Measurements from ENCODE around the gene ABHD17A. TPM values are rescaled to one million over a fixed set of nuclear protein-coding genes. Genes with fewer than 3 reads are reported as not detected.
A peak's percentile ranks its signal among the peaks of the same experiment; 100 is the strongest.

The ABHD17A gene
- total RNA-seq, 1 donor from 2014 or later: 60.4 TPM

GRCh38 chr19:1913781-1914577 is 28.7 kb upstream of the ABHD17A start:
- no peak for DNase-seq (ENCODE audit: extremely low spot score, unreplicated experiment)
- H3K36me3 Mint-ChIP-seq: peaks cover 4% of the 10 kb centered on the region
- H3K9me3 Mint-ChIP-seq: no peaks in the 10 kb centered on the region
- no peaks in the 10 kb centered on the region for H3K27me3 Mint-ChIP-seq
- no peak overlapping the region for H3K27ac Mint-ChIP-seq
- H3K4me3 Mint-ChIP-seq: no peak overlapping the region
- TF ChIP-seq, protein P1, sequence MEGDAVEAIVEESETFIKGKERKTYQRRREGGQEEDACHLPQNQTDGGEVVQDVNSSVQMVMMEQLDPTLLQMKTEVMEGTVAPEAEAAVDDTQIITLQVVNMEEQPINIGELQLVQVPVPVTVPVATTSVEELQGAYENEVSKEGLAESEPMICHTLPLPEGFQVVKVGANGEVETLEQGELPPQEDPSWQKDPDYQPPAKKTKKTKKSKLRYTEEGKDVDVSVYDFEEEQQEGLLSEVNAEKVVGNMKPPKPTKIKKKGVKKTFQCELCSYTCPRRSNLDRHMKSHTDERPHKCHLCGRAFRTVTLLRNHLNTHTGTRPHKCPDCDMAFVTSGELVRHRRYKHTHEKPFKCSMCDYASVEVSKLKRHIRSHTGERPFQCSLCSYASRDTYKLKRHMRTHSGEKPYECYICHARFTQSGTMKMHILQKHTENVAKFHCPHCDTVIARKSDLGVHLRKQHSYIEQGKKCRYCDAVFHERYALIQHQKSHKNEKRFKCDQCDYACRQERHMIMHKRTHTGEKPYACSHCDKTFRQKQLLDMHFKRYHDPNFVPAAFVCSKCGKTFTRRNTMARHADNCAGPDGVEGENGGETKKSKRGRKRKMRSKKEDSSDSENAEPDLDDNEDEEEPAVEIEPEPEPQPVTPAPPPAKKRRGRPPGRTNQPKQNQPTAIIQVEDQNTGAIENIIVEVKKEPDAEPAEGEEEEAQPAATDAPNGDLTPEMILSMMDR (conservative IDR thresholded peaks at IDR 0.05): no peak
- H3K4me1 Mint-ChIP-seq (ENCODE audit: unreplicated experiment): peaks cover 4% of the 10 kb centered on the region

DNA sequence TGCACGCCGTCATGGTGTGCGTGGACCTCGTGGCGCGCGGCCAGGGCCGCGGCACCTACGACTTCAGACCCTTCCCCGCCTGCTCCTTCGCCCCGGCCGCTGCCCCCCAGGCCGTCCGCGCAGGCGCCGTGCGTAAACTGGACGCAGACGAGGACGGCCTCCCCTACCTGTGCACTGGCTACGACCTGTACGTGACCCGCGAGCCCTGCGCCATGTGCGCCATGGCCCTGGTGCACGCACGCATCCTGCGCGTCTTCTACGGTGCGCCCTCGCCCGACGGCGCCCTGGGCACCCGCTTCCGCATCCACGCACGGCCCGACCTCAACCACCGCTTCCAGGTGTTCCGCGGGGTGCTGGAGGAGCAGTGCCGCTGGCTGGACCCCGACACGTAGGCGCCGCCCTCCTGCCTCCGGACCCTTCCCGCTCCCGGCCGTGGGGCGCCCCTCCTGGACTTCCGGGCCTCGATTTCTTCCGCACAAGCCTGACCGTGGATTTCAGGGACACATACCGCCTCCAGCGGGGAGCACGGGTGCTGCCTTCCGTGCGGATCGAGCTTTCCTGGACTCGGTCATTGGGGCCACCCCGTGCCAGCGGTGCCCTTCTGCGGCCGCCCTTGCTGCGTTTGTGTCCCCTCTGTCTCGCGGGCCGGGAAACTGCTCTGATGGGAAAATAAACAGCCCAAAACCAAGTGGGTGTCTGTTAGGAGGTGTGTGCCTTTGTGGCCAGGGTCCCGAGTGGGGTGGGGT is 27.6 kb upstream of the ABHD17A start:
- Mint-ChIP-seq H3K36me3 (peaks cover 4% of the 10 kb centered on the region), H3K27ac (no peak overlapping the region), H3K4me1 (ENCODE audit: unreplicated experiment) (peaks cover 4% of the 10 kb centered on the region), H3K9me3 (no peaks in the 10 kb centered on the region), H3K4me3 (no peak overlapping the region), H3K27me3 (no peaks in the 10 kb centered on the region)
- TF ChIP-seq, protein P1 (conservative IDR thresholded peaks at IDR 0.05): no peak
- DNase-seq (ENCODE audit: extremely low spot score, unreplicated experiment): no peak

DNA sequence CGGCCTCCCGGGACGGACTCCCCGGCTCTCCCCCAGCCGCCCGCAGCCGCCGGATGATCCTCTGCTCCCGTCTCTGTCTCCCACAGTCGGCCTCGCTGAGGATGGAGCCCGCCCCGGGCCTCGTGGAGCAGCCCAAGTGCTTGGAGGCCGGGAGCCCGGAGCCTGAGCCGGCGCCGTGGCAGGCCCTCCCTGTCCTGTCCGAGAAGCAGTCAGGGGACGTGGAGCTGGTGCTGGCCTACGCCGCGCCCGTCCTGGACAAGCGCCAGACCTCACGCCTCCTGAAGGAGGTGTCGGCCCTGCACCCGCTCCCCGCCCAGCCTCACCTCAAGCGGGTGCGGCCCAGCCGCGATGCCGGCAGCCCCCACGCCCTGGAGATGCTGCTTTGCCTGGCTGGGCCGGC is 26.7 kb upstream of the ABHD17A start:
- no peak overlapping the region for H3K4me3 Mint-ChIP-seq
- TF ChIP-seq, protein P1 (conservative IDR thresholded peaks at IDR 0.05): no peak
- H3K9me3 Mint-ChIP-seq: no peaks in the 10 kb centered on the region
- no peaks in the 10 kb centered on the region for H3K27me3 Mint-ChIP-seq
- no peak overlapping the region for H3K27ac Mint-ChIP-seq
- peaks cover 4% of the 10 kb centered on the region for H3K36me3 Mint-ChIP-seq
- DNase-seq (ENCODE audit: extremely low spot score, unreplicated experiment): no peak
- H3K4me1 Mint-ChIP-seq (ENCODE audit: unreplicated experiment): peaks cover 4% of the 10 kb centered on the region

DNA sequence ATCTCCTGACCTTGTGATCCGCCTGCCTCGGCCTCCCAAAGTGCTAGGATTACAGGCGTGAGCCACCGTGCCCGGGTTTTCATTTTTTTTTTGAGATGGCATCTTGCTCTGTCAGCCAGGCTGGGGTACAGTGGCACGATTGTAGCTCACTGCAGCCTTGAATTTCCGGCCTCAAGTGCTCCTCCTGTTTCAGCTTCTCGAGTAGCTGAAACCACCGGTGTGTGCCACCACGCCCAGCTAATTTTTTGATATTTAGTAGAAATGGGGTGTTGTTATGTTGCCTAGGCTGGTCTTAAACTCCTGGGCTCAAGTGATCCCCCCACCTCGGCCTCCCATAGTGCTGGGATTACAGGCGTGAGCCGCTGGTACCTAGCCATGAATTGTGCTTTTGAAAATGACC is 25.8 kb upstream of the ABHD17A start:
- Mint-ChIP-seq H3K36me3 (peaks cover 4% of the 10 kb centered on the region), H3K9me3 (no peaks in the 10 kb centered on the region), H3K27ac (no peak overlapping the region), H3K27me3 (no peaks in the 10 kb centered on the region), H3K4me1 (ENCODE audit: unreplicated experiment) (peaks cover 4% of the 10 kb centered on the region), H3K4me3 (no peak overlapping the region)
- DNase-seq (ENCODE audit: extremely low spot score, unreplicated experiment): no peak
- TF ChIP-seq, protein P1 (conservative IDR thresholded peaks at IDR 0.05): no peak

DNA sequence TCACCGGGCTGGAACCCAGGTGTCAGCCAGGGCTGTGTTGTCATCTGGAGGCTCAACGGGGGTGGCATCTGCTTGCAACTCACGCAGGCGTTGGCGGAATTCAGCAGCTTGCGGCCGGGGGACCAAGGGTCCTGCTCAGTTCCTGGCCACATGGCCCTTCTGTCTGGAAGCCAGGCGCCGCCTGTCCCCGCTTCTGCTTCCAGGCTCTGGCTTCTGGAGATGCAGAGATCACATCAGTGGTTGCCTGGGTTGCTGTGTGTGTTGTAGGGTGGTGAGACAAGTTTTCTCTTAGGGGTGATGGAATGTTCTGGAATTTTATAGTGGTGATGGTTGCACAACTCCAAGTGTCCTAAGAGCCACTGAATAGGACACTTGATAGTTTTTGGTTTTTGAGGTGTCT is 24.9 kb upstream of the ABHD17A start:
- Mint-ChIP-seq H3K9me3 (no peaks in the 10 kb centered on the region), H3K27me3 (no peaks in the 10 kb centered on the region), H3K4me3 (peak overlapping the region; percentile 38), H3K36me3 (peaks cover 7% of the 10 kb centered on the region), H3K4me1 (ENCODE audit: unreplicated experiment) (peaks cover 9% of the 10 kb centered on the region), H3K27ac (peak overlapping the region; percentile 76)
- TF ChIP-seq, protein P1 (conservative IDR thresholded peaks at IDR 0.05): no peak
- no peak for DNase-seq (ENCODE audit: extremely low spot score, unreplicated experiment)

Data from type B pancreatic cell (in vitro differentiated cells).